ENCODE results near the gene NCKAP1. TPM values are rescaled to one million over a fixed set of nuclear protein-coding genes. Genes with fewer than 3 reads are reported as not detected.
A peak's percentile ranks its signal among the peaks of the same experiment; 100 is the strongest.

Gene NCKAP1
- total and polyA plus RNA-seq, 10 of the 15 experiments (the other 5 are each of a cell fraction or from before 2014, with no cell fraction given) = 0.11 to 1.5 (median 0.52) TPM

DNA sequence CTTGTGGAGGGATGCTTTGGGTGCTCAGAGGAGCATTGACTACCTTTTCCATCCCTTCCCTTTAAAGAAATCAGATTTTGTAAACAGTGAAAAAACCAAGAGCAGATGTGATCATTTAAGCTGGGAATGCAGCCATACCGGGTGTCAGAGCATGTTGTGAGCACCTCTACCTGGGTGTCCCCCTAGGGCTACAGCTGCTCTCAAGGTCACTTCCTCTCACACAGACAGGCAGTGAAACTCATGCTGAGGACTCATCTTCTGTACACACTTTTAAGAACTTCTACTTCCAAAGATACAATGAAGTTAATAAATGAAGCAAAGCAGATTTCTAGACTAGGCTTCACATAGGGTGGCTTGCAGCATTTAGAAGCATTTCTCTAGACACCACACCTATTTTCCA is 123.4 kb downstream of the NCKAP1 start:
- in situ Hi-C loops (cut with MboI) (no loop called here), intact Hi-C loops (cut with micrococcal nuclease; ENCODE audit: unreplicated experiment) (no loop called here)
- TF ChIP-seq IKZF2 (IDR thresholded peaks at IDR 0.05) (no peak), SMAD5 (IDR thresholded peaks at IDR 0.05; ENCODE audit: low read depth) (no peak), MEF2B (IDR thresholded peaks at IDR 0.05; ENCODE audit: partially characterized antibody, poor library complexity, severe bottlenecking) (no peak), ZNF384 (IDR thresholded peaks at IDR 0.05; ENCODE audit: borderline replicate concordance, low read depth, low read length) (no peak)
- TF ChIP-seq, protein P1, sequence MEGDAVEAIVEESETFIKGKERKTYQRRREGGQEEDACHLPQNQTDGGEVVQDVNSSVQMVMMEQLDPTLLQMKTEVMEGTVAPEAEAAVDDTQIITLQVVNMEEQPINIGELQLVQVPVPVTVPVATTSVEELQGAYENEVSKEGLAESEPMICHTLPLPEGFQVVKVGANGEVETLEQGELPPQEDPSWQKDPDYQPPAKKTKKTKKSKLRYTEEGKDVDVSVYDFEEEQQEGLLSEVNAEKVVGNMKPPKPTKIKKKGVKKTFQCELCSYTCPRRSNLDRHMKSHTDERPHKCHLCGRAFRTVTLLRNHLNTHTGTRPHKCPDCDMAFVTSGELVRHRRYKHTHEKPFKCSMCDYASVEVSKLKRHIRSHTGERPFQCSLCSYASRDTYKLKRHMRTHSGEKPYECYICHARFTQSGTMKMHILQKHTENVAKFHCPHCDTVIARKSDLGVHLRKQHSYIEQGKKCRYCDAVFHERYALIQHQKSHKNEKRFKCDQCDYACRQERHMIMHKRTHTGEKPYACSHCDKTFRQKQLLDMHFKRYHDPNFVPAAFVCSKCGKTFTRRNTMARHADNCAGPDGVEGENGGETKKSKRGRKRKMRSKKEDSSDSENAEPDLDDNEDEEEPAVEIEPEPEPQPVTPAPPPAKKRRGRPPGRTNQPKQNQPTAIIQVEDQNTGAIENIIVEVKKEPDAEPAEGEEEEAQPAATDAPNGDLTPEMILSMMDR (IDR thresholded peaks at IDR 0.05 in 2 of 3, conservative IDR thresholded peaks at IDR 0.05 in 1 of 3; ENCODE audit: control insufficient read depth in 2 of 3, extremely low read depth in 1 of 3, insufficient read depth in 1 of 3, low read depth in 3 of 3, low read length in 3 of 3) = no peak
- ATAC-seq (peak; percentile 31; the same call in 1 of the 3 replicates), FAIRE-seq (peak; percentile 56), DNase-seq (ENCODE audit: low read depth, low spot score) (no peak)
- CTCF ChIA-PET = no interaction called here
- H3K4me2 ChIP-seq (ENCODE audit: control insufficient read depth, insufficient read depth) = no peak overlapping the region
- H3K79me2 ChIP-seq (ENCODE audit: control insufficient read depth, insufficient read depth, low read length) = no peaks in the 10 kb centered on the region
- H3K9me3 ChIP-seq (replicated peaks; ENCODE audit: control insufficient read depth, insufficient read depth, low read length) = no peaks in the 10 kb centered on the region
- POLR2A ChIA-PET = interaction anchor here (0.7 kb wide), 1 partner anchor 121 kb away, joined by 3 read pairs; no protein-coding TSS in a partner anchor
- WGBS (ENCODE audit: insufficient coverage, insufficient replicate concordance, low lambda C conversion rate, missing lambda C conversion rate) = 0% methylated on average over 1 of the region's 1 CpG
- no peak overlapping the region for H3K4me3 ChIP-seq
- H3K36me3 ChIP-seq (ENCODE audit: control insufficient read depth in 2 of 2, insufficient read depth in 2 of 2, low read length in 1 of 2) = no peaks in the 10 kb centered on the region
- RAD21 ChIA-PET (ENCODE audit: unreplicated experiment) = no interaction called here
- no peaks in the 10 kb centered on the region for H3K4me1 ChIP-seq (ENCODE audit: control insufficient read depth, insufficient read depth, low read length)
- no peak overlapping the region for H3K27ac ChIP-seq (ENCODE audit: control insufficient read depth, insufficient read depth)
- SMC1A ChIA-PET (ENCODE audit: uncharacterized antibody, unreplicated experiment) = no interaction called here
- no TSS peak for BruUV-seq (replicated peaks)
- H3K9ac ChIP-seq (ENCODE audit: control insufficient read depth, insufficient read depth, low read length) = no peak overlapping the region
- H4K20me1 ChIP-seq (ENCODE audit: control insufficient read depth, insufficient read depth) = no peaks in the 10 kb centered on the region
- no peaks in the 10 kb centered on the region for H3K27me3 ChIP-seq (replicated peaks in 1 of 2; ENCODE audit: control insufficient read depth in 2 of 2, insufficient read depth in 2 of 2, low read length in 1 of 2)
- no peak overlapping the region for H2AFZ ChIP-seq (ENCODE audit: control insufficient read depth, low read depth, low read length)

DNA sequence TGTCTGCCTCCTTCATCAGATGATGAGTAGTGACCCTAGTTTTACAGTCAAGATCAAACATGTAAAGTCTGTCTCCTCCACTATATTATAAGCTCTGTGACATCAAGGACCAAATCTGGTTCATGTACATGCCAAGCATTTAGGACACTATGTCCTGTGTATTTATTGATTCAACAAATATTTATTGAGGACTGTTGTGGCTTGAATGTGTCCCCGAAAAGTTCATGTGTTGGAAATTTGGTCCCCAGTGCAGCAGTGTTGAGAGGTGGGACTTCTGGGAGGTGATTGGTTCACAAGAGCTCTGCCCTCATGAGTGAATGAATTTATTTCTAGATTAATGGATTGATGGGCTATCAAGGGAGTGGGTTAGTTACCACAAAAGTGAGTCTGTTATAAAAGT is 125.2 kb downstream of the NCKAP1 start:
- H3K4me3 ChIP-seq = no peak overlapping the region
- no peaks in the 10 kb centered on the region for H3K9me3 ChIP-seq (replicated peaks; ENCODE audit: control insufficient read depth, insufficient read depth, low read length)
- H3K36me3 ChIP-seq (ENCODE audit: control insufficient read depth in 2 of 2, insufficient read depth in 2 of 2, low read length in 1 of 2) = no peaks in the 10 kb centered on the region
- DNase-seq (ENCODE audit: low read depth, low spot score) = no peak
- ChIA-PET POLR2A (no interaction called here), CTCF (interaction anchor here (1.1 kb wide), 1 partner anchor 14 kb away, joined by 3 read pairs; no protein-coding TSS in a partner anchor), RAD21 (ENCODE audit: unreplicated experiment) (no interaction called here), SMC1A (ENCODE audit: uncharacterized antibody, unreplicated experiment) (no interaction called here)
- H3K79me2 ChIP-seq (ENCODE audit: control insufficient read depth, insufficient read depth, low read length) = no peaks in the 10 kb centered on the region
- H2AFZ ChIP-seq (ENCODE audit: control insufficient read depth, low read depth, low read length) = no peak overlapping the region
- no TSS peak for BruUV-seq (replicated peaks)
- no peaks in the 10 kb centered on the region for H3K4me1 ChIP-seq (ENCODE audit: control insufficient read depth, insufficient read depth, low read length)
- H4K20me1 ChIP-seq (ENCODE audit: control insufficient read depth, insufficient read depth) = no peaks in the 10 kb centered on the region
- H3K27me3 ChIP-seq (replicated peaks in 1 of 2; ENCODE audit: control insufficient read depth in 2 of 2, insufficient read depth in 2 of 2, low read length in 1 of 2) = no peaks in the 10 kb centered on the region
- TF ChIP-seq FOXM1 (IDR thresholded peaks at IDR 0.05; ENCODE audit: low read depth, low read length) (no peak), WRNIP1 (IDR thresholded peaks at IDR 0.05; ENCODE audit: borderline replicate concordance, low read depth, low read length) (no peak), ATF7 (IDR thresholded peaks at IDR 0.05; ENCODE audit: low read depth) (no peak), RBBP5 (conservative IDR thresholded peaks at IDR 0.05) (no peak), MTA3 (IDR thresholded peaks at IDR 0.05; ENCODE audit: borderline replicate concordance, low read length) (no peak), HDGF (IDR thresholded peaks at IDR 0.05) (no peak), CBX3 (IDR thresholded peaks at IDR 0.05; ENCODE audit: borderline replicate concordance, low read depth) (no peak)
- TF ChIP-seq, protein P1 (IDR thresholded peaks at IDR 0.05 in 2 of 3, conservative IDR thresholded peaks at IDR 0.05 in 1 of 3; ENCODE audit: control insufficient read depth in 2 of 3, extremely low read depth in 1 of 3, insufficient read depth in 1 of 3, low read depth in 3 of 3, low read length in 3 of 3) = no peak
- TF ChIP-seq, protein P2, sequence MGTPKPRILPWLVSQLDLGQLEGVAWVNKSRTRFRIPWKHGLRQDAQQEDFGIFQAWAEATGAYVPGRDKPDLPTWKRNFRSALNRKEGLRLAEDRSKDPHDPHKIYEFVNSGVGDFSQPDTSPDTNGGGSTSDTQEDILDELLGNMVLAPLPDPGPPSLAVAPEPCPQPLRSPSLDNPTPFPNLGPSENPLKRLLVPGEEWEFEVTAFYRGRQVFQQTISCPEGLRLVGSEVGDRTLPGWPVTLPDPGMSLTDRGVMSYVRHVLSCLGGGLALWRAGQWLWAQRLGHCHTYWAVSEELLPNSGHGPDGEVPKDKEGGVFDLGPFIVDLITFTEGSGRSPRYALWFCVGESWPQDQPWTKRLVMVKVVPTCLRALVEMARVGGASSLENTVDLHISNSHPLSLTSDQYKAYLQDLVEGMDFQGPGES (IDR thresholded peaks at IDR 0.05) = no peak
- H3K9ac ChIP-seq (ENCODE audit: control insufficient read depth, insufficient read depth, low read length) = no peak overlapping the region
- H3K4me2 ChIP-seq (ENCODE audit: control insufficient read depth, insufficient read depth) = no peak overlapping the region
- ATAC-seq = no peak
- in situ Hi-C loops (cut with MboI) = no loop called here
- FAIRE-seq = no peak
- WGBS (ENCODE audit: insufficient coverage, insufficient replicate concordance, low lambda C conversion rate, missing lambda C conversion rate) = 75% methylated on average over 1 of the region's 1 CpG
- H3K27ac ChIP-seq (ENCODE audit: control insufficient read depth, insufficient read depth) = no peak overlapping the region
- intact Hi-C loops (cut with micrococcal nuclease; ENCODE audit: unreplicated experiment) = no loop called here
